Stimulated activated CD4-positive, alpha-beta T cell treated with anti-CD3 and anti-CD28 coated beads, TNF-alpha, amount 100 ng/mL, for 48 hours (primary cell): ENCODE data around the gene RCBTB2.
"Not testable (repeated sequence)": the region's sequence is repeated elsewhere in the genome, so short reads cannot be mapped to it uniquely, and the experiment has no call there.

ENCODE experiments used
- DNase-seq, 3 donors: peaks; one replicate each; pipeline ENCODE4 v3.0.0-alpha.2; 2020; ENCODE audit warnings: low read depth in 3 of 3

The RCBTB2 gene

DNA sequence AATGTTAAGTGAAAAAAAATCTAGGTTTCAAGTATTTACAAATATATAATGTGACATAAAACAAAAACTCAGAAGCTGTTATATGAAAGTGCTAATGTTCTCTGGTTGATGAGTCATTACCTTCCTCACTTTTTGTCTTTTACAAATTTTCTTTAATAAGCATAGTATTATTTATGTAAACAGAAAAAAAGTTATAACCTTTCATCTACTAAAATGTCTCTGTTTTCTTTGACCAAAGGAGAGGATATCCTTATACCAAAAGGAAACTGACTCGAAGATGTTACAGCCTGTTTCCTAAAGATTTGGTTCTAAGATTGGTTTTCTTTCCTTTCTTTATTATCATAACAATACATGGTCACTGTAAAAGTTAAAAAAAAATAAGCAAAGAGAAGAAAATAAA lies 38.0 kb downstream of the RCBTB2 start:
- no peak for DNase-seq

DNA sequence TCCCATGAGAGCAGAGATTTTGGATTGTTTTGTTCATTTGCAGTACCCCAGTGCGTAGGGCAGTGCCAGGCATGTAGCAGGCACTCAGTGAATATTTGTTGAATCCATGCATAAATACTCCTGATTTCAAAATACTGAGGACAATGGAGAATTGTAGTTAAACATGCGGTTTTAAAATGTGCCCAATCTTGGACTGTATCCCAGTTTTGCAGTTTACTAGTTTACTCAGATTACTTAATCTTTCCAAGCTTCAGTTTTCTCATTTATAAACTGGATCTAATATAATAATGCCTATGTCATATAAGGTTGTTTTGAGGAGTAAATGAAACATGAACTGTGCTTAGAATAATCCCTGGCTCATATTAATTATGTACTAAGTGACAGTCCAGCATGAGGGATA lies 39.0 kb downstream of the RCBTB2 start:
- no peak for DNase-seq

GRCh38 chr13:48493066-48493765 lies 39.7 kb downstream of the RCBTB2 start:
- no peak for DNase-seq

DNA sequence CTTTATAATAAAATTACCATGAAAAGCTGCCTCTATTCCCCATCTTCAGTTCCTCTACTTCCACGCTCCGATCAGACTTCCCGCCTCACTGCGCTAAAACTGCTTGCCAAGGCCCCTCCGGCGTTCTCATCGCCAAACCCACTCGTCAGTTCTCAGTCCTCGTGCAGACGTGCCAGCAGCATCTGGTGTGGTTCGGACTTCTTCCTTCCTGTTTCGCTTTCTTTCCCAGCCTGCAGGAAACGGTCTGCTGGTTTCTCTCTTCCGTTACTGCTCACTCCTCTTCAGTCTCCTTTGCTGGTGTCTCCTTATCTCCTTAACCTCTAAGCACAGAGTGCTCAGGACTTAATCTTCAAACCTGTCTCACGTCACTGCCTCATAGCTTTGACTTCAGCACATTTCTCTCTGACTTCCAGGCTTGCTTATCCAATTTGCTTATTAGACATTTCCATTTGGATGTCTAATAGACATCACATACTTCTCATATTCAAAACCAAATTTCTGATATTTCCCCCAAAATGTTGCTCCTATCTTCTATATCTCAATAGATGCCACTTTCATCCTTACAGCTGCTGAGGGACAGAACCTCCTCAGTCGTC lies 40.3 kb downstream of the RCBTB2 start:
- peak; percentile 29 to 46 (median 46) for DNase-seq

DNA sequence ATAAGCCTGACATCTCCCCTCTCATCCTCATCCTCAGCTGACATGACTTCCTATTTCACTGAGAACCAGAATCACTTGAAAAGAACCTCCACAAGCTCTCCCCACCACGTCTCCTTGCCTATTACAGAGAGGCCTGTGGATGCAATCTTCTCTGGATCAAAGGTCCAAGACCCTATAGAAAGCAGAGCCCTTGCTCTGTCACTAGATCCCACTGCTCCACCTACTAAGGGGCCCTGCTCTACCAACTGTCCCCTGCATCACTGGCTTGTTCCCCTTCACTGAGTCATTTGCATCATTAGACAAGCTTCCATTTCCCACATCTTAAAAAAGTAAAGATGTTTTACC lies 40.8 kb downstream of the RCBTB2 start:
- no peak for DNase-seq

GRCh38 chr13:48491423-48492095 lies 41.3 kb downstream of the RCBTB2 start:
- no peak for DNase-seq

GRCh38 chr13:48490241-48490640 lies 42.6 kb downstream of the RCBTB2 start:
- DNase-seq: no peak

GRCh38 chr13:48489666-48490065 lies 43.2 kb downstream of the RCBTB2 start:
- DNase-seq: no peak

GRCh38 chr13:48488995-48489394 lies 43.9 kb downstream of the RCBTB2 start:
- no peak for DNase-seq

GRCh38 chr13:48487968-48488367 lies 44.9 kb downstream of the RCBTB2 start:
- DNase-seq: no peak

- DNase-seq: no peak
These were observed 46.0 kb downstream of the RCBTB2 start for GRCh38 chr13:48486836-48487235.

GRCh38 chr13:48486362-48486761 lies 46.5 kb downstream of the RCBTB2 start:
- no peak for DNase-seq

DNA sequence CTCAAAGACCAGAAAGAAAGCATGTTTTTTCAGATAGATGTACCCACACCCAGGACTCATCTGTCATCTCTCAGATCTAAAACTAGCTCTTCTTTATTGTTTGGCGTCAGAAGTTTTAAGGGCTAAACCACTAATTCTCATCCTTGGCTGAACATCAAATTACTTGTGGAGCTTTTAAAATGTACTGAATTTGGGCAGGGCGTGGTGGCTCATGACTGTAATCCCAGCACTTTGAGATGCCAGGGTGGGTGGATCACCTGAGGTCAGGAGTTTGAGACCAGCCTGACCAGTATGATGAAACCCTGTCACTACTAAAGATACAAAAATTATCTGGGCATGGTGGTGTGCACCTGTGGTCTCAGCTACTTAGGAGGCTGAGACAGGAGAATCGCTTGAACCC lies 47.4 kb downstream of the RCBTB2 start:
- no peak for DNase-seq

DNA sequence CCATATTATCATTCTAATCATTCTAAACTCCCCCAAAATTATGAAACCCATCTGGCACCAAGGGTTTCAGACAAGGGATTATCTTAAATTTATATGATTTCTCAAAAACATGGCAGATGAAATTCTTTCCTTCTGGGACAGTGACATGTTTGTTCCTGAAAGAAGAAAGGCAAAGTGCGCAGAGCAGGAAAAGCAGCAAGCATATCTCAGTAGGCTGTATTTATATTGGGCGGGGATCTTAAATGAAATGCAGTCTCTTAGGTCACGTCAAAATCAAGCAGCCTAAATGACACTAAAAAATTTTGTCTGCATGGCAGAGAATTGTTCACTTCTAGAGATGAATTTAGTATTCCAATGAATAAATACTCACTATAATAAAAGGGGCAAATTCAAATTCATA lies 49.3 kb downstream of the RCBTB2 start:
- no peak for DNase-seq

- no peak for DNase-seq
These were observed 54.5 kb downstream of the RCBTB2 start for GRCh38 chr13:48478391-48478790.

DNA sequence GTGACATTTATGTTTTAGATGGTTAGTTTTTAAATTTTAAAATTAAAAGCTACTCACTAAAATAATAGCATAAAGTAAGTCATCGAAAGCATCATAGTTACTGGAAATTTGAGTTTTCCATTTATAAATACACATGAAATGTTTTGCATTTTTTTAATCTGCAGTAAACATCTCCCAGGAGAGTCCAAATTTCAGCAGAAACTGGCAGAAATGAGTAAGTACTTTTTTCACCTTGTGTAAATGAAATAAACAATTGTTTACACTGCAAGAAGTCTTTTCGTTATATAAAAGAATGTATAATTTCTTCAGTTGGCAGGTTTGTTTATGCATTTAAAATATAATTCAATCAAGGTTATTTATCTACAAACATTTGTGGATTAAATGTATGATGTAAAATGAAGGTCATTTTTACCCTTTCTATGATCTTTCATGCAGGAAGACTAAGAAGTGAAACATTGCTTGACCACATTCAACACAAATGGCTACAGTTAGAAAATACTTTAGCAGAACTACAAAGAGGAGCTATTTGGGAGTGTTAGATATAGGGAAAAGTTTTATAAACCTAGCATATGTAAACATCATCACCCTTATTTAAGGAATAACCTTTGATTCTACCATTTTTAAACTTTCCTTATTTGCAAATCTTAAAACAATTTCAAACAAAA lies 55.6 kb downstream of the RCBTB2 start:
- DNase-seq: no peak

GRCh38 chr13:48476686-48477085 lies 56.2 kb downstream of the RCBTB2 start:
- DNase-seq: no peak

GRCh38 chr13:48476215-48476614 lies 56.7 kb downstream of the RCBTB2 start:
- no peak for DNase-seq

DNA sequence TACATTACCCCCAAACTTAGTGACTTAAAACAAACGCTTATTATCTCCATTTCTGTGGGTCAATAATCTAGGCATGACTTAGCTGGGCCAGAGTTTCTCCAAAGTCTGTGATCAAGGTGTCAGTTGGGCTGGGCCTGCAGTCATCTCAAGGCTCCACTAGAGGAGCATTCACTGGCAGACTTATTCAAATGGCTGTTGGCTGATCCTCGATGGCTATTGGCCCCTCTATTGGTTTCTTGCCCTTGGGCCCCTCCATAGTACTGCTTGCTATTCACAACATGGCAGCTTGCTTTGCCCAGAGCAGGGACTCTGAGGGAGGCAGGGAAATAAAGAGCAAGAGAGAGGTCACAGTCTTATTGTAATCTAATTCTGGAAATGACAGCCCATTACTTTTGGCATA lies 57.6 kb downstream of the RCBTB2 start:
- DNase-seq: no peak

- DNase-seq: no peak
These were observed 75.2 kb downstream of the RCBTB2 start for GRCh38 chr13:48457578-48458242.

- no peak for DNase-seq
These were observed 76.3 kb downstream of the RCBTB2 start for GRCh38 chr13:48456546-48456945.

- not testable (repeated sequence) for DNase-seq
These were observed 81.7 kb downstream of the RCBTB2 start for GRCh38 chr13:48451196-48451595.
